Hematopoietic multipotent progenitor cell treated with erythropoietin and hydrocortisone succinate and interleukin-3 and kit ligand, for 6 days (in vitro differentiated cells): Measurements from ENCODE around the gene RUNX2.

Source experiments
- DNase-seq: peaks from one replicate; pipeline ENCODE4 v3.0.0-alpha.2; 2015

RUNX2 gene

DNA sequence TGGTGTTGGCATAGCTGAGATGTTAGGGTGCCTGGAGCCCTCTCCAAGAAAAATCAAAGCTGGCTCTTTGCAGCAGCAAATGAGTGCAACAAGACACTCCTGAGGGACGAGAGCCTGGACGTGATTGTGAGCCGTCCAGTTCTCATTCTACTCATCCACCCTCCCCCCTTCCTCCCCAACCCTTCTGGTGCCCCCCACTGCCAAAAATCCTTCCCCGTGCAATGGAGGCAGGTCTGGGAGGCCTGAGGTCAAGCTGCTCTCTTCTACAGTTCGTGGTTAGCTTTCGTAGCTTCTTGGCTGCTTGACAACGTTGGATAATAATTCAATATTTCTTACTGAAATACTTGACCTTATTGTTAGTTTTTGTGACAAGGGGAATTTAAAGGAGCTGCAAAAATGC is 234.9 kb downstream of the RUNX2 start:
- no peak for DNase-seq

DNA sequence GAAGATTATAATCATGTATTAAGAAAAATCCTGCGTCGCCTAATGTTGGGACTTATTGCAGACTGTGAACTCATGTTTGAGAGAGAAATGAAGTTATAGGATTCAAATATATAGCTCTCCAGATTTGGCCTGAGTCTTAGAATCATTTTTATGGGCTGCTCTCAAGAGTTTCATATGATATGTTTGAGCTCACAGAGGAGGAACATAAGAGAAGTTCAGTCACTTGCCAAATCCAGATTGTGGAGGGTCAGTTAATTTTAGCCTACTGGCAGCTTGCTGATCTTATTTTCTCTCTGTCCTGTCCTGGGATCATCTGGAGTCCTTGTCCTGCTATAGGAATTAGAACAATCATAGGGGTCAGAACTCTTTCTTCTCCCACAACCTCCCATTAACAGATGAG is 235.7 kb downstream of the RUNX2 start:
- DNase-seq = no peak

DNA sequence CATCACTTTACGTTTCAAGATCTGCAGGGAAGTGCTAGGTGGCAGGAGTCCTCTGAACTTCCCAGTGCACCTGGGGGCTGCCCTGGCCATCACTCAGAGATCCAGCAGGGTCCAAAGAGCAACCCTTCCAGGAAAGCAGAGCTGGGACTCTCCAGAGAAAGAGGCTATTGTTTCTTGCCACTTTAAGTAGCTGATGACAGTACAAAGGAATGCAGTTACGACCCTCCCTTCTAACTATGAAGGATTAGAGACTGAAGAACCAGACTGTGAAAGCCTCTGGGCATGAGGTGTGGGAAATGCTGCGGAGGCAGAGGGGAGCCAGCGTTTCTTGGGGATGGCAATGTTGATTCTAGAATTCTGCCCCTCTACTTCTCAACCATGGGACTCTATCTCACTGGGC is 238.8 kb downstream of the RUNX2 start:
- DNase-seq = no peak

DNA sequence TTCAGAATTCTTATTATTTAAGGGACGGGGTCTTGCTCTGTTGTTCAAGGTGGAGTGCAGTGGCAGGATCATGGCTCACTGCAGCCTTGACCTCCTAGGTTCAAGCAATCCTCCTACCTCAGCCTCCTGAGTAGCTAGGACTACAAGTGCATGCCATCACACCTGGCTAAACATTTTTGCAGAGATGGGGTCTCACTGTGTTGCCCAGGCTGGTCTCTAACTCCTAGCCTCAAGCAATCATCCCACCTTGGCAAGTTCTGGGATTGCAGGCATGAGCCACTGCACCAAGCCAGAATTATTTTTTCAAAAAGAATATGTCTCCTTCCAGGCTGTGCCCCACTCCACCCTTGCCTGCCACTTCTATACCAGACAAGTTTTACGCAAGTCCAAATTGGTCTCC is 239.7 kb downstream of the RUNX2 start:
- DNase-seq = no peak

DNA sequence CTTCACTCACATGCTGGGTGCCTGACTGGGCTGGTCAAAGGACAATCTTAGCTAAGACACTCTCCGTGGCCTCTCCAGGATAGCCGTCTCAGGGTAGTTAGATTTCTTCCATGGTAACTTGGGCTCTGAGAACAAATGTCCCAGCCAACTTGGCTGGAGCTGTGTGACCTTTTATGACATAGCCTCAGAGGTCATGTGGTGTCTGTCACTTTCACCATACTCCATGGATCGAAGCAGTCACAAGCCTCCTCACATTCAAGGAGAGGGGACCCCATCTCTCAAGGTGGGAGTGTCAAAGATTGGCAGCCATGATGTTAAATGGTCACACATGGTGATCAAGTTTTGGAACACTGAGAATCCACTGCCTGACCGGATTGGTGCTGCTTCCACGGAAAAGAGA is 240.5 kb downstream of the RUNX2 start:
- no peak for DNase-seq

DNA sequence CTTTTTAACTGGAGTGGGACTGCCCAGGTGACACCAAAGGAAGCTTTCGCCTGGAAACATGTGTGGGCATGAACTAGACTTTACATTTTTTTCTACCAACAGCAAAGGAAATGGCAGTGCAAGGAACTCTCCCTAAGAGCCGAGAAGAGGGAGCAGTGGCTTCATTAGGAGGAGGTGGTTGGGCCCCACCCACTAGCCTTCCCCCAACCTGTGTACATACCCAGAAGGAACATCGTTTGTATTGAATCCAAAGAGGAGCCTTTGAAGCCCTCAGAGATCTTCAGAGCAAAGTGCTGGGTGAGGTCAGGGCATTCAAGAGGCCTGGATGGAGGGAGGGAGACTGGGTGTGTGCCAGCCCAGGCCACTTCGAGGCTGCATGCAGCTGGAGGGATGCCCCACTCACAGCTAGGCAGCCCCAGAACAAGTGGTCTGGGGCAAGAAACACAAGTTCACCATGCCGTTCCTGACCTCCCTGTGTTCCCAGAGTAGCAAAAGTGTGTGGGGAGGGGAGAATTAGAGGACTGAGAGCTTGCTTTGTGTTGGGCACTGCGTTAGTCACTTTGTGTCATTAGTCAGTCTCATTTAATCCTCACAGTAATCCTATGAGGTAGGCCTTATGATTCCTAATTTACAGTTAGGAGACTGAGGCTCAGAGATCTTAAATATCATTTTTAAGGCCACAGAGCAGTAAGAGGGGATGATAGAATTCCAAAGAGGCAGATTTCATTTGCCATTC is 241.2 kb downstream of the RUNX2 start:
- DNase-seq = no peak

DNA sequence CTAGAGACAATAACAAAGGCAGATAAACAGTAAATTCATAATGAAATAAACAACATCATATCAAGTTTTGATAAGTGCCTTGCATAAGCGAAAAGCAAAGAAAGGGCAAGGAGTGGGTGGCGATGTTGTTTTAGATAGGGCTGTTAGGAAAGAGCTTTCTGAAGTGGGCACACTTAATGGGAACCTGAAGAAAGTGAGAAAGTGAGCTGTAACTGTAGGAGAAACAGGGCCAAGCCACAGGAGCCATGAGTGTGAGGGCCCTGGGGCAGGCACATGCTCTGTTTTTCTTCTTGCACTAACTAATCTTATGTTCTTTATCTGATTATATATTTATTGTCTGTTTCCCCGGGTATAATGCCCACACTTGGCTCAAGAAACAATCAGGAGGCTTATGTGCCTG is 243.0 kb downstream of the RUNX2 start:
- no peak for DNase-seq

DNA sequence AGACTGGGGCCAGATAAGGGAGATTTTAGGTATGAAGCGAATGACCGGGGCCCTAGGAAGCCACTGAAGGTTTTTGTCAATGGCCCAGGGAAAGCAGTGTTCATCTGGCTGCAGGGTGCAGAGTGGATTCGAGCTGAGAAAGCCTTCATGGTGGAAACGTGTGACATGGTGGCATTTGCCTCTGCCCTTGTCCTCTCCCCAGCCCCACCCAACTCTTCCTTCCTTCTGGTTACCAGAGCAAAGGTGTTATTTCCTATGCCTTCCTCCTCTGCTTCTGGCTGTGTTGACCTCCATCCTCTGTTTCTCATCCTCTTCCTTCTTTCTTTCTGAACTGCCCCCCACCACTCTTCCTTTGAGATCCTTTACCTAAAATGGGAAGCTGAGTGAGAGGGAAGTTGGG is 244.7 kb downstream of the RUNX2 start:
- DNase-seq = no peak

DNA sequence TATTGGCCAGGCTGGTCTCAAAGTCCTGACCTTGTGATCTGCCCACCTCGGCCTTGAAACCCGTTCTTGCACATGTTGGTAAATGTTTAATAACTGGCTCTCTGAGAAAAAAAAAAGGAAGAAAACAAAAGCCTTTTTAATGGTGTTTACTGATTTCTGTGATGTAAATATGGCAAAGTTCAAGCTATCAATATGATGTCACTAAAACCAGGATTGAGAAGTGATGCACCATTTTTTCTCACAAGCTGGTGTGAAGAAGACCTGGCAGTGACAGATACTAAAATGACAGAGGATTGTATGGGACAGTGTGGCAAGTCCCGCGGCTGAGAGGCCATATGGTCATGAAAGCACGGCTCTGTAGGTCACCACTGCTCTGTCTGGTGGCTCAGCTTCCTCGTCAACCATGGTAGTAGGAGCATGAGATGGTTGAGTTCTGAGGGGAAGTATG is 245.9 kb downstream of the RUNX2 start:
- DNase-seq = no peak

DNA sequence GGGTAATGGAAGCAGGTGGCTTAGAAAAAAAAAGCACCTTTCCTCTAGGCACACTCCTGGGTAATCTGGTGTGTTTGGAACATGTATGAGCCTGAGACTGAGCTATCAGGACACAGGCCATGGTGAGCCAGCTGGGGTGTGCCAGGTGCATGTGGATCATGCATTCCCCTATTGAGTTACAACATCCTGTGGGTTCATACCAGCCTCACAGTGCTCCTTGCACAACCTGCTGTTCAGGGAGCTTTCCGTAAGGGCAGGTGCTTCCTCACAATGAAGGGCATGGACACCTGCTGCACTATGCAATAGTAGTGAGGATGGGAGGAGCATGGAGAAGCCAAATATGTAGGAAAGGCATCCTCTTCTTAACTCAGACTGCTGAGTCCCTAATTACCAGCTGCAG is 246.8 kb downstream of the RUNX2 start:
- peak; percentile 17 for DNase-seq

DNA sequence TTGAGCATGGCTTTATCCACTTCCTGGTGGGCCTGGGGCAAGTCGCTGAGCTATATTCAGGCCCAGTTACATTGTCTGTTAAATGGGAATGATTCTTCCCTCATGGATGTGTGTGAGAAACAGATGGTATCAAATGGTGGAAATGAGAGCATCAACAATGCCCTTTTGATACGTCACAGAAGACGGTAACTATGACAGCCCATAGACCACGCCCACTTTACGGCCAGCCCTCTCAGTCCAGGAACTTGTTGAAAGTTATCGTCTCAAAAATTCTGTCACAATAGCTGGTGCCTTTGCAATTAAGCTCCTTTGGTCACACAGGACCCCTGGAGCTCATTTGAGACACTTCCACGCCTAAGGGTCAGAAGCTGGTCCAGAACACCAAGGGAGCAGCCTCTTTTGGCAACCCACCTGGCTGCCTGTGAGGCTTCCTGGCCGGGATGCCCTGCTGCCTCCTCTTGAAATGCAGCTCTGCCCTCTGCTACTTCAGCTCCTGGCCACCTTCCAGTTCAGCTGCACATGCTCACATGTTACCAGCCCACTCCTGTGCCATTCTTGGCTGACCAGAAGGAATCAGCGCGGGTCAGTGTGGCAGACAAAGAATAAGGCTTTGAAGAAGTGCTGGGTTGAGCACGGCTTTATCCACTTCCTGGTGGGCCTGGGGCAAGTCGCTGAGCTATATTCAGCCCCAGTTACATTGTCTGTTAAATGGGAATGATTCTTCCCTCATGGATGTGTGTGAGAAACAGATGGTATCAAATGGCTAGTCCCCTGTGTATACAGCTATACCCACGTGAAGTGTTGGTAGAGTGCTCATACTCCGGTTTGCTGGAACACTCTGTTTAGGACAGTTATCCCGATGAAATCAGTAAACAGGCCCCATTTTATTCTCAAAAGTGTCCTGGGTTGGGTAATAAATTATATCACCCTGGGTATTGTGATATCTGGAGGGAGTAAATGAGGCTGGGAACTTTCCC is 248.8 kb downstream of the RUNX2 start:
- DNase-seq = no peak

DNA sequence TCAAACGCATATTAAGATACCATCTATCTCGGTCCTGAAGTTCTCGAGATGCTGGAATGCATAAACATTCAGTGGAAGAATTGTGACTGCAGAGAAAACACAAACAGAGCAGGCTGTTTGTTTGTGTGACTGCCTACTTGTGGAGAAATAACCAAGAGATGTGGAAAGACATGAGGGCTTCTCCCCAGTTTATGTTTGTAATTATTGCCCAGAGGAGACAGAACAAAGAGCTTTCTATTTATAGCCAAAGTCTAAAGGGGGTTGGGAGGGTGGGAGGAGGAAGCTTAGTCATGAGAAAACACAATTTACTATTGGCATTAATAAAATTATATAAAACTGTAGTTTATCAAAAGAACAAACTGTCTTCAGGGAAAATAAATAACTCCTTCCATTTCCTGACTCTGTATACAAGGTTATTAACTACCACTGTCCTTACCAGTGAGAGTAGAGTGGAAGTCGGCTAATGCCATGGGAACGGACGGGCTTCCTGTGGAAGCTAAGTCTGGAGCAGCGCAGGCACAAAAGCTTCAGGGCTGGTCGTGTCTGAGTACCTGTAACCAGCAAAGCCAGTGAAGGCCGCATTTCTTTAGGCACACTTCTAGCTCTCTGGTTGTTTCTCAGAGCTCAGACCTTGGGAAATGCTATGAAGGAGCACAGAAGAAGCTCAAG is 249.8 kb downstream of the RUNX2 start:
- DNase-seq = no peak

DNA sequence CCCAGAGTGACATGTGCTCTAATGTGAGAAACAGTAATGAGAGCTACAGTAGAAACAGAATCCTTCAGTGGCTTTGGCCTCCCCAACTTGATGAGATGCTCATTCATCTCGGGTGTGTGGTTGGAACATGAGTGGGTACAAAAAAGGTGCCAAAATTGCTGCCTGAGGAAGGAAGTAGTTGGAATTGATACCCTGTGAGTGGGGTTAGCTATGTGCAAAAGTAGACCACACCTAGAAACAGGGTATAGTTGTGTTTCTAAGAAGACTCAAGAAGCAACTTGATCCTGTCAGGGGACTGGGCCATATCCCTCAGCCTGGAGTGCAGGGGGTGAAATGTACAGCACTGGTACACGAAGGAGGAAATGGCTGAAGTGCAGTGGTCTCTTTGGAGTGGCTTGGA is 256.0 kb downstream of the RUNX2 start:
- DNase-seq = no peak

DNA sequence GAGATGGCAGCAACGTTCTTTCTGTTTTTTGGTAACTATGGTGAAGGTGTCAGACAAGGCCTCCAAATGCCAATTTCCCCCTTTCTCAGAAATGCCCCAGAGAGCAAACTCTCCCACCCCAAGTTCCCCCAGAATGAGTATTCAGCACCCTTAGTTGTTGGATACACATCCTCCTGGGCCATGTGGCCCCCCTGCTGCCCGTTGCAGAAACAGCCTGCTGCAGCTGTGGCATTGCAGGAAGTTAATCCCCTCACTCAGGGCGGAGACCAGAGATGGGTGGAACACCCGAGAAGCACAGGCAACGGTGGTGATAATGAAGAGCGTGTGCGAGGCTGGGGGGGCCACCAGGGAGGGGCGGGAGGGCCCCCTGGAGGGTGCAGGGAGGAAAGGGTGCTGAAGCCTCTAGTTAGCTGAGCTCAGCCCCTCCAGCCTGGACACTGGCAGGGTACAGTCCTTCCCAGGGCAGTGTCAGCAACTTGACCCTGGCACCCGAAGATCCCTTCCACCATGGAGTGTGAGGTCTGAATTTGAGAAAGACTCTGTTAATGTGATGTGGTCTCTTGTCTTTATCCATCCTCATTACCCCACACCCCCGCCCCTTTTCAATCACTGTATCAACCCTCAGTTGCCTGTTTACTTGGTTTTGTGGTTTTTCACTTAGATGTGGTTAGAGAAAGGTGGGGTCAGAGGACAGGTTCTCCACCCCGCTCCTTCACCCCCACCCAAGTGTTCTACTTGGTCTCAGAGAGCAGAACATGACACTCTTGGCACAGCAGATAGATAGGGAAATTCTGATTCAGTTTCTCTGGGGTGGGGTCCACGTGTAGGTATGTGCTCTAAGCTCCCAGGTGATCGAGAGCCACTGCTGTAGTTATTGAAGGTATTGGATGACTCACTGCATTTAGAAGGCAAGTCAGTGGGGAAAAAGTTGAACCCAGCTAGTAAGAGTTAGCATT is 258.4 kb downstream of the RUNX2 start:
- DNase-seq = peak; percentile 9

DNA sequence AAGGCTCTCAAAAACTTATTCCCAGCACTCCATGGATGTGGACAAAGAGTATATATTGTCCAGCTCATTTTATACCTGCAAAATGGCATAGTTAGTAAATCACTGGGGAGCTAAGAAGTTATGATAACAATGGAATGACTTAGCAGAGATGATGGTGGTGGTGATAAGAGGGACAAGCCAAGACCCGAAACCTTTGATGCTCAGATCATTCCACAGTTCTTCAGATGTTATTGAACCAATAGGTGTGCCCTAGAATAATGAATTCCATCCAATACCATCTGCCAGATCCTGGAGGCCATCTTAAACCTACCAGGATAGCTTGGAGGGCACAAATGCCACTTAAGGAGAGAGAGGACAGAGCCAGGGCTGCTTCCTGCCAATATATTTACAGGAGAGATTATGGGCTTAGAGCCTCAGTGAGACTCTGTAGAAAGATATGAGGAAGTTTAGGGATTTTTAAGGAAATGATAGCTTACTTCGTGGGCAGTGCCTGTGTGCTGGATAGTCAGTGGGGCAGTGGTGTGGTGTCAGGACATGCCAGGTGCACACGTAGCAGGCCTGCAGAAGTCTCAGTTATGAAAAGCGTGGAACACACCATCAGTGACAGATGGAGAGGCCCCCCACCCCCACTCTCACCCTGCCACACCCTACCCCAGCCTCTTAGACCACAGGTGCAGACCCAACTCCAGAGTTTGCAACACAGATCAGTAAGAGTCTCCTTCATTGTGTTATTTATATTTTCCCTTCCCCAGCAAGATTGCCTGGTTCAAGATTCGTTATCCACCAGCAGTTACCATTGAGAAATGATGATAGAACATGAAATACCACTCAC is 259.3 kb downstream of the RUNX2 start:
- no peak for DNase-seq

DNA sequence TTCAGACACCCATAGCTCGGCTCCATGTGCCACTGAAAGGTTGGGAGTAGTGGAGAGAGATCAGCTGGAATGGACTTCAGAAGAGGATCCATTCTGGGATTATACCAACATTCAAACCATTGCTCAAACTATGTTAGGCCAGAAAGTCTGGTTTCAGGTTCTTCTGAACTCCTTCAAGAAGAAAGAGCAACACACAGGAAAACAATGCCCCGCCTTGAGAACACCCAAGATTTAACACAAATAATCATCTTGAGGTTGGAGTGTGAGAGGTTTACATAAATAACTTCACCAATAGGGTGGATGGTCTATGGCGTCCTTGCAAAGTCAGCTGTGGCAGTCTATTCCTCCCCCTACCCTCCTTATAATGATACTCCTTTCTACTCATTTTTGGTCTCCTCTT is 261.2 kb downstream of the RUNX2 start:
- no peak for DNase-seq

DNA sequence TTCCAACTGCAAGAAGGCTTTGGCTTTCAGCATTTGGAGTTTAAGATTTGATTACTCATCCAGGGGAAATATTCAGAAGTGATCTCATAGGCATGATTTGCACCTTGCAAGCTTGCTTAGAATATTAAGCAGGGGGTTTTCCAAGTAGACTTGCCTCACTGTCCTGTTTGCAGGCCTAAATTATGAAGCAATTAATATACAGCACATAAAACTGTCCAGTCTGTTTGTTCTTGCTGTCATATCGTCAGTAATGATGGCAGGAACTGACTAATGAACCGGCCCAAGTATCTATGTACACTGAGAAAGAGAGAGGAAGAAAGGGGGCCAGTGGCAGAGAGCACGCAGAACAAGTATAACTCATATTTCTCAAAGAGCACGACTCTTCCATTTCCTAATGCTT is 262.1 kb downstream of the RUNX2 start:
- no peak for DNase-seq

DNA sequence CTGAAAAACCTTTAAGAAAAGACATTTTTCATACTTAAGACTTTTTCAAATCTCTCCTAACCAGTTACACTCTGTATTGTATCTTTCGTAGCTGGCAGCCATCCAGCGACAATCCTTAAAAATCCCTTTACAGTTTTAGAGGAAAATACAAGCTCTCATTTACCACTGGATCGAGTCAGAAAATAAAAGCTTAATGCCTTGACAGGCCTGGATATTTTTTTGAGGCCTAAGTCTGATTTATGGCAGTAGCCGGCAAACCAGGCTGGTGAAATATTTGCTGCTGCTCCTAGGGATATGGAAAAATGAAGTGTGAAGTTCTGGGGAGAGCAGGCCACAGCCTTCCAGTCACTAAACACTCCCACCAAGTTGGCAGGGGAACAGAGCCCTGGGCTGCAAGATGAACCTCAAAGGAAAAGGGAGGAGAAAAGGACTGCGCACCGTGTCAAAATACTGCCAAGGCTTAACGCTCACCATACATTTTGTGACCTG is 262.6 kb downstream of the RUNX2 start:
- DNase-seq = no peak

DNA sequence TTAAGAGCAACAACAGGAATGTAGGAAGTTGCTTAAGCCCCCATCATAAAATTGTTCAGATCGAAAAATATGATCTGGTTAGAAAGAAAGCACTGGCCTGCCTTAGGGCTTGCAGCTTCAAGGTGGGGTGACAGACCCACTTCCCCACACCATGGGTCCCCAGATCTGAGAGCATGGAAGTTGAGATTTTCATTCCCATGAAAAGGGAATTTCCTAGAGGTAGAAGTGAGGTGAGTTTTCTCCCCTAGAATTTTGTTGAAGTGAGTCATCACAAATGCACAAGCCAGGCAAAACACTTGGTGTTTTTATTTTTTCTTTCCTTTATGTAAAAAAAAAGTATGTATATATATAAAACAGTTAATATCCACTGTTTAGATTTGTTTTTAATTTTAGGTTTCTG is 263.2 kb downstream of the RUNX2 start:
- DNase-seq = no peak

DNA sequence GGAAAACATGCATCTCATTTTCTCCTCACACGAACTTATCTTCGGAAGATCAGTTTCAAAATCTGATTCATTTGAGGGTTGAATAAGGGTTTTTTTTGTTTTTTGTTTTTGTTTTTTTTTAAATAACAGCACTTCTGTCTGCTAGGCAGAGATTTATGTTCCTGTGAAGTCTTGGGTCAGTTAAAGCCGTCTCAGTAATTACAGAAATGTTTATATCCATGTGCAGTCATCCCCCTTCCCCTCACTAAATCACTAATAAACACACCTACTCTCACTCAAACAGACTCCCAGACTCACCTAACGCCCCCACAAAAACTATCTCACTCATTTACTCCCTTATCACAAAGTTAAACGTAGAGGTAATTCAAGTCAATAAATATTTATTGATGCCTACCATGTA is 263.8 kb downstream of the RUNX2 start:
- DNase-seq = no peak

DNA sequence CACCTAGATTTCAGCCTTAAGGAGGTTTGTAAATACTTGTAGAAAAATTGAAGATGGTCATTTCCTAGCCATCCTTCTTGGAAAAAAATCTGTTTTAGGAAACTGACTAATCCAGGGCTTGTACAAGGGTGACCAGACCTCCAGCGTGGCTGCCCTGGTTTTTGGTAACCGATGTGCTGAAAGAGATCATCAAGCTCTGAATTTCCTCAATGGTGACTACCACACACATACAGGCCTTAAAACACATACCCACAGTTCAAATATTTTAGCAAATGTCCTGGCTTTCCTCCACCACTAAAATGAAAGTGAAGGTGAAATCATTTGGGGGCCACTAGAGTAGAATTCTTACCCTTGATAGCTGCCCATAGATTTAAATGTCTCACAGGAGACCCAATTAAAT is 264.9 kb downstream of the RUNX2 start:
- DNase-seq = no peak
